Neural cell (in vitro differentiated cells): ENCODE measurements around the gene LYZ. TPM values are rescaled to one million over a fixed set of nuclear protein-coding genes. Genes with fewer than 3 reads are reported as not detected.
A peak's percentile ranks its signal among the peaks of the same experiment; 100 is the strongest.

Experiments
- H2AFZ ChIP-seq: fragments of 200-600, 300-800 bp; sonication (generic), shearing (Covaris generic); 2 replicates; pipeline ENCODE4 v1.6.0; 2014; ENCODE audit warnings: low read depth, mild to moderate bottlenecking, antibody characterized with exemption, low read length, moderate library complexity
- H3F3A ChIP-seq: fragments of 200-600 bp; shearing (Covaris generic); 2 replicates; pipeline ENCODE4 v1.6.1; 2016; ENCODE audit warnings: mild to moderate bottlenecking, moderate library complexity, mixed read lengths, antibody characterized with exemption, low read length; ENCODE audit not compliant: insufficient read depth, poor library complexity, severe bottlenecking
- H3K27ac ChIP-seq: fragments of 200-600, 300-800 bp; sonication (generic), shearing (Covaris generic); 2 replicates; pipeline ENCODE4 v1.5.1; 2014; ENCODE audit warnings: mild to moderate bottlenecking, low read length, moderate library complexity
- H3K27me3 ChIP-seq: fragments of 300-800, 200-600 bp; sonication (generic), shearing (Covaris generic); 2 replicates; pipeline ENCODE4 v1.6.0; 2014; ENCODE audit warnings: mild to moderate bottlenecking, low read depth, low read length, moderate library complexity; ENCODE audit not compliant: insufficient read depth
- H3K36me3 ChIP-seq: fragments of 300-800, 200-600 bp; sonication (generic), shearing (Covaris generic); 2 replicates; pipeline ENCODE4 v1.5.1; 2014; ENCODE audit warnings: mild to moderate bottlenecking, antibody characterized with exemption, low read length, moderate library complexity; ENCODE audit not compliant: insufficient read depth
- H3K4me2 ChIP-seq: fragments of 300-800, 200-600 bp; sonication (generic), shearing (Covaris generic); 2 replicates; pipeline ENCODE4 v1.6.0; 2014; ENCODE audit warnings: mild to moderate bottlenecking, low read length
- H3K4me3 ChIP-seq: fragments of 300-800, 200-600 bp; sonication (generic), shearing (Covaris generic); 2 replicates; pipeline ENCODE4 v1.5.1; 2014; ENCODE audit warnings: mild to moderate bottlenecking, low read length, moderate library complexity
- H3K79me2 ChIP-seq: fragments of 200-600 bp; shearing (Covaris generic); replicated peaks from 2 replicates; pipeline ENCODE4 v1.6.0; 2014; ENCODE audit warnings: mild to moderate bottlenecking, low read length, moderate library complexity; ENCODE audit not compliant: insufficient read depth
- H3K9ac ChIP-seq: fragments of 300-800, 200-600 bp; sonication (generic), shearing (Covaris generic); 2 replicates; pipeline ENCODE4 v1.6.1; 2016; ENCODE audit warnings: mild to moderate bottlenecking, low read length, mixed read lengths
- H3K9me2 ChIP-seq: fragments of 200-600 bp; shearing (Covaris generic); 2 replicates; pipeline ENCODE4 v1.6.1; 2016; ENCODE audit warnings: mild to moderate bottlenecking, low read length, mixed read lengths; ENCODE audit not compliant: insufficient read depth
- H3K9me3 ChIP-seq: fragments of 200-600, 300-800 bp; sonication (generic), shearing (Covaris generic); 2 replicates; pipeline ENCODE4 v1.6.1; 2016; ENCODE audit warnings: mild to moderate bottlenecking, mixed run types, low read length, moderate library complexity, mixed read lengths
- H4K20me1 ChIP-seq: fragments of 200-600 bp; shearing (Covaris generic); 2 replicates; pipeline ENCODE4 v1.6.1; 2016; ENCODE audit warnings: mild to moderate bottlenecking, mixed run types; ENCODE audit not compliant: insufficient read depth
- CTCF ChIP-seq: fragments of 450-650 bp; IDR thresholded peaks from 2 replicates; pipeline ENCODE4 v1.5.1; 2014; ENCODE audit warnings: antibody characterized with exemption, mild to moderate bottlenecking, moderate library complexity; ENCODE audit not compliant: poor library complexity, severe bottlenecking
- EP300 ChIP-seq: fragments of 450-650 bp; conservative IDR thresholded peaks from 2 replicates; pipeline ENCODE4 v1.6.1; 2014; ENCODE audit warnings: antibody characterized with exemption, mild to moderate bottlenecking, moderate library complexity; ENCODE audit not compliant: poor library complexity, severe bottlenecking
- EZH2 ChIP-seq: fragments of 200-600, 300-800 bp; shearing (Covaris generic), sonication (generic); IDR thresholded peaks from 2 replicates; pipeline ENCODE4 v1.6.1; 2014; ENCODE audit warnings: antibody characterized with exemption, low read length, borderline replicate concordance, mild to moderate bottlenecking; ENCODE audit not compliant: insufficient read depth, poor library complexity, severe bottlenecking
- MXI1 ChIP-seq: fragments of 450-650 bp; conservative IDR thresholded peaks from 2 replicates; pipeline ENCODE4 v1.6.1; 2014; ENCODE audit warnings: antibody characterized with exemption, mild to moderate bottlenecking; ENCODE audit not compliant: poor library complexity, severe bottlenecking
- POLR2AphosphoS5 ChIP-seq: IDR thresholded peaks from 2 replicates; pipeline ENCODE4 v1.6.1; 2012
- RAD21 ChIP-seq: fragments of 450-650 bp; conservative IDR thresholded peaks from 2 replicates; pipeline ENCODE4 v1.6.1; 2014; ENCODE audit warnings: antibody characterized with exemption, mild to moderate bottlenecking, moderate library complexity
- SMC3 ChIP-seq: fragments of 450-650 bp; conservative IDR thresholded peaks from 2 replicates; pipeline ENCODE4 v1.6.1; 2014; ENCODE audit warnings: antibody characterized with exemption, mild to moderate bottlenecking, moderate library complexity; ENCODE audit not compliant: poor library complexity
- TAF1 ChIP-seq: IDR thresholded peaks from 2 replicates; pipeline ENCODE4 v1.6.1; 2012; ENCODE audit warnings: low read depth
- polyA plus RNA-seq: library from polyadenylated mRNA; depleted of rRNA; stranded (reverse); fragments of >200 nt; gene quantifications from 2 replicates; pipeline ENCODE4 v1.2.3, GENCODE V29; 2014
- TF ChIP-seq, protein P1 (sequence below): IDR thresholded peaks from 2 replicates; pipeline ENCODE4 v1.6.1; 2012; ENCODE audit warnings: borderline replicate concordance

Gene LYZ
- polyA plus RNA-seq, 1 donor from 2014 or later: 0.20 TPM

GRCh38 chr12:69329669-69330428 is 18.3 kb upstream of the LYZ start:
- Histone ChIP-seq H3K4me2 (no peak overlapping the region), H2AFZ (no peak overlapping the region), H3K36me3 (no peaks in the 10 kb centered on the region), H3K9ac (no peak overlapping the region), H3F3A (no peaks in the 10 kb centered on the region), H4K20me1 (no peaks in the 10 kb centered on the region), H3K79me2 (no peaks in the 10 kb centered on the region), H3K27ac (no peak overlapping the region), H3K9me3 (no peaks in the 10 kb centered on the region), H3K4me3 (no peak overlapping the region), H3K27me3 (no peaks in the 10 kb centered on the region), H3K9me2 (no peaks in the 10 kb centered on the region)
- TF ChIP-seq EP300: no peak
- TF ChIP-seq RAD21: no peak
- TF ChIP-seq, protein P1, sequence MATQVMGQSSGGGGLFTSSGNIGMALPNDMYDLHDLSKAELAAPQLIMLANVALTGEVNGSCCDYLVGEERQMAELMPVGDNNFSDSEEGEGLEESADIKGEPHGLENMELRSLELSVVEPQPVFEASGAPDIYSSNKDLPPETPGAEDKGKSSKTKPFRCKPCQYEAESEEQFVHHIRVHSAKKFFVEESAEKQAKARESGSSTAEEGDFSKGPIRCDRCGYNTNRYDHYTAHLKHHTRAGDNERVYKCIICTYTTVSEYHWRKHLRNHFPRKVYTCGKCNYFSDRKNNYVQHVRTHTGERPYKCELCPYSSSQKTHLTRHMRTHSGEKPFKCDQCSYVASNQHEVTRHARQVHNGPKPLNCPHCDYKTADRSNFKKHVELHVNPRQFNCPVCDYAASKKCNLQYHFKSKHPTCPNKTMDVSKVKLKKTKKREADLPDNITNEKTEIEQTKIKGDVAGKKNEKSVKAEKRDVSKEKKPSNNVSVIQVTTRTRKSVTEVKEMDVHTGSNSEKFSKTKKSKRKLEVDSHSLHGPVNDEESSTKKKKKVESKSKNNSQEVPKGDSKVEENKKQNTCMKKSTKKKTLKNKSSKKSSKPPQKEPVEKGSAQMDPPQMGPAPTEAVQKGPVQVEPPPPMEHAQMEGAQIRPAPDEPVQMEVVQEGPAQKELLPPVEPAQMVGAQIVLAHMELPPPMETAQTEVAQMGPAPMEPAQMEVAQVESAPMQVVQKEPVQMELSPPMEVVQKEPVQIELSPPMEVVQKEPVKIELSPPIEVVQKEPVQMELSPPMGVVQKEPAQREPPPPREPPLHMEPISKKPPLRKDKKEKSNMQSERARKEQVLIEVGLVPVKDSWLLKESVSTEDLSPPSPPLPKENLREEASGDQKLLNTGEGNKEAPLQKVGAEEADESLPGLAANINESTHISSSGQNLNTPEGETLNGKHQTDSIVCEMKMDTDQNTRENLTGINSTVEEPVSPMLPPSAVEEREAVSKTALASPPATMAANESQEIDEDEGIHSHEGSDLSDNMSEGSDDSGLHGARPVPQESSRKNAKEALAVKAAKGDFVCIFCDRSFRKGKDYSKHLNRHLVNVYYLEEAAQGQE: no peak
- TF ChIP-seq SMC3: no peak
- TF ChIP-seq TAF1: no peak
- no peak for TF ChIP-seq POLR2AphosphoS5
- TF ChIP-seq CTCF: no peak
- TF ChIP-seq MXI1: no peak
- no peak for TF ChIP-seq EZH2

DNA sequence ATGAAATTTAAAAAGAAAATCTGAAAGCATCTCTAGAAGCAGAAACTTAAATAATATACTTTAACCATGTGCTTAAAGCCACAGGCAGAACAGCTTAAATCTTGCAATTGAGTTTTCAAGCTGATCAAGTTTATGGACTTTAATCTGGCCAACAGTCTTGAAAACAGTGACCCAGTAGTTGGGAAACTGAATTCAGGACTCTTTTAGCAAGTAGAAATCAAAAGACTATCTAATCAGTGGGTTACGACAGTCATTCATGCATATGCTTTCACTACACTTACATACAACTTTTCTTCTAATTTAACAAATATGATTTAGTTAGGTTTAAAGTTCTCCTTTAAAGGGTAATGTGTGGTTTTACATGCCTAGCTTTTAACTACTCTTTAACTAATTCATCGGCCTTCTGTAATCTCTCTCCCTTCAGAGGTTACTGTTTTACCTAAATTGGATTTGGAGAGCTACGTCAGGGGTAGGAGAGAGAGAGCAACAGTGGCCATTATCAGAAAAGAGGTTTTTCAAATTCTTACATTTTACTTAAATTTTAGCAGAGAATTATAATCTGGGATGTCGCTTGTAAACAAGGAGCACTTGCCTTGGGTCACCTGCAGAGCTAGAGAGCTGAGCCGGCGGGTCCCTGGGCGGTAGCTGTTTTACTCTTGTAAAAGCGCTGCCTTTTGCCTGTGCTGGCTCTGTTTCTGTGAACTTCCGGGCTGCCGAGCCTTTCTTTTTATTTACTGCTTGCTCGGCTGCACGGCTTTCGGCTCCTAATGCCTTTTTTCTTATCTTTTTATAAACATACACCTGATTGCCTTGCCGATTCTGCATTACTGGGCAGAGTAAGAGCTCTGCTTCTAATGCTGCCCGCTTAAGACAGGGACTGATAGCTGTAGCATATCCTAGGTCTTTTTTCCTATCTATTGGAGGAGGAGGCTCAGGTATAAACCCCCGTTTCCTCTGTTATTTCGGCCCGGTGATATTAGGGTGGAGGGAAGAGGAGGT is 17.4 kb upstream of the LYZ start:
- Histone ChIP-seq H2AFZ (no peak overlapping the region), H3K27me3 (no peaks in the 10 kb centered on the region), H3K36me3 (no peaks in the 10 kb centered on the region), H3K9me3 (no peaks in the 10 kb centered on the region), H3F3A (no peaks in the 10 kb centered on the region), H3K9me2 (no peaks in the 10 kb centered on the region), H3K9ac (peak overlapping the region; percentile 22), H3K79me2 (no peaks in the 10 kb centered on the region), H4K20me1 (no peaks in the 10 kb centered on the region), H3K27ac (no peak overlapping the region), H3K4me3 (peak overlapping the region; percentile 54), H3K4me2 (no peak overlapping the region)
- TF ChIP-seq SMC3 (no peak), EZH2 (no peak), EP300 (no peak), POLR2AphosphoS5 (no peak), TAF1 (no peak), MXI1 (no peak), RAD21 (no peak)
- TF ChIP-seq, protein P1: no peak
